ENCODE measurements around the gene SDR42E1.
"Not testable (repeated sequence)": the region's sequence is repeated elsewhere in the genome, so short reads cannot be mapped to it uniquely, and the experiment has no call there.

Gene SDR42E1

GRCh38 chr16:82037251-82037650, 26.0 kb upstream of the SDR42E1 start:
- no peak for DNase-seq

GRCh38 chr16:82034981-82035612, 23.8 kb upstream of the SDR42E1 start, which contains the start of gene HSD17B2:
HSD17B2 (plus strand) TSS chr16:82035253; CDS start chr16:82035425, 172 bp downstream.
- DNase-seq, result no peak

- no peak for DNase-seq
Measured at GRCh38 chr16:82033683-82034300, 22.5 kb upstream of the SDR42E1 start.

- DNase-seq, result no peak
Measured at GRCh38 chr16:82033006-82033405, 21.7 kb upstream of the SDR42E1 start.

GRCh38 chr16:82031116-82032084, 20.1 kb upstream of the SDR42E1 start:
- no peak for DNase-seq

GRCh38 chr16:82027629-82028064, 16.4 kb upstream of the SDR42E1 start:
- DNase-seq, result no peak

GRCh38 chr16:82024883-82025282, 13.6 kb upstream of the SDR42E1 start:
- no peak for DNase-seq

GRCh38 chr16:82024316-82024715, 13.0 kb upstream of the SDR42E1 start:
- no peak for DNase-seq

- DNase-seq, result no peak
Measured at GRCh38 chr16:82023206-82023605, 11.9 kb upstream of the SDR42E1 start.

- DNase-seq, result no peak
Measured at GRCh38 chr16:82020051-82020450, 8.8 kb upstream of the SDR42E1 start.

- no peak for DNase-seq
Measured at GRCh38 chr16:82019535-82019934, 8.3 kb upstream of the SDR42E1 start.

- no peak for DNase-seq
Measured at GRCh38 chr16:82017911-82018568, 6.8 kb upstream of the SDR42E1 start.

- no peak for DNase-seq
Measured at GRCh38 chr16:82016964-82017363, 5.7 kb upstream of the SDR42E1 start.

- no peak for DNase-seq
Measured at GRCh38 chr16:82016263-82016662, 5.0 kb upstream of the SDR42E1 start.

GRCh38 chr16:82013139-82013538, 1.9 kb upstream of the SDR42E1 start:
- DNase-seq, result no peak

- no peak for DNase-seq
Measured at GRCh38 chr16:82010649-82011048, 621 bp downstream of the SDR42E1 start.

- not testable (repeated sequence) for DNase-seq
Measured at GRCh38 chr16:82009789-82010188, 1.5 kb downstream of the SDR42E1 start.

- no peak for DNase-seq
Measured at GRCh38 chr16:82008957-82009592, 2.2 kb downstream of the SDR42E1 start.

- no peak for DNase-seq
Measured at GRCh38 chr16:82007189-82007588, 4.1 kb downstream of the SDR42E1 start.

GRCh38 chr16:82006036-82006435, 5.2 kb downstream of the SDR42E1 start:
- DNase-seq, result no peak

- no peak for DNase-seq
Measured at GRCh38 chr16:82005027-82005830, 6.0 kb downstream of the SDR42E1 start.

- DNase-seq, result no peak
Measured at GRCh38 chr16:82004601-82005000, 6.7 kb downstream of the SDR42E1 start.
